ENCODE data around the gene MAGEB17.
"Not testable (repeated sequence)": the region's sequence is repeated elsewhere in the genome, so short reads cannot be mapped to it uniquely, and the experiment has no call there.

MAGEB17 gene

GRCh38 chrX:16155581-16156096 is 11.6 kb upstream of the MAGEB17 start:
- in situ Hi-C loops (cut with MboI; ENCODE audit: low sequenced_read_pairs): no loop called here

GRCh38 chrX:16156692-16157331 is 10.5 kb upstream of the MAGEB17 start:
- in situ Hi-C loops (cut with MboI; ENCODE audit: low sequenced_read_pairs): no loop called here

GRCh38 chrX:16160729-16161128 is 6.6 kb upstream of the MAGEB17 start:
- in situ Hi-C loops (cut with MboI; ENCODE audit: low sequenced_read_pairs): no loop called here

GRCh38 chrX:16161173-16161572 is 6.1 kb upstream of the MAGEB17 start:
- in situ Hi-C loops (cut with MboI; ENCODE audit: low sequenced_read_pairs): not testable (repeated sequence)

GRCh38 chrX:16162391-16162790 is 4.9 kb upstream of the MAGEB17 start:
- in situ Hi-C loops (cut with MboI; ENCODE audit: low sequenced_read_pairs): no loop called here

- in situ Hi-C loops (cut with MboI; ENCODE audit: low sequenced_read_pairs): no loop called here
These were observed 2.5 kb upstream of the MAGEB17 start for GRCh38 chrX:16164748-16165147.

- in situ Hi-C loops (cut with MboI; ENCODE audit: low sequenced_read_pairs): no loop called here
These were observed 3.8 kb downstream of the MAGEB17 start for GRCh38 chrX:16171039-16171438.

- in situ Hi-C loops (cut with MboI; ENCODE audit: low sequenced_read_pairs): no loop called here
These were observed 4.7 kb downstream of the MAGEB17 start for GRCh38 chrX:16171944-16172343.

- in situ Hi-C loops (cut with MboI; ENCODE audit: low sequenced_read_pairs): no loop called here
These were observed 5.1 kb downstream of the MAGEB17 start for GRCh38 chrX:16172391-16172790.

- in situ Hi-C loops (cut with MboI; ENCODE audit: low sequenced_read_pairs): no loop called here
These were observed 8.2 kb downstream of the MAGEB17 start for GRCh38 chrX:16175329-16176061.

- in situ Hi-C loops (cut with MboI; ENCODE audit: low sequenced_read_pairs): no loop called here
These were observed 10.0 kb downstream of the MAGEB17 start for GRCh38 chrX:16177260-16177659.

GRCh38 chrX:16183843-16184242 is 16.6 kb downstream of the MAGEB17 start:
- in situ Hi-C loops (cut with MboI; ENCODE audit: low sequenced_read_pairs): not testable (repeated sequence)

- in situ Hi-C loops (cut with MboI; ENCODE audit: low sequenced_read_pairs): no loop called here
These were observed 18.4 kb downstream of the MAGEB17 start for GRCh38 chrX:16185725-16186136.

- in situ Hi-C loops (cut with MboI; ENCODE audit: low sequenced_read_pairs): no loop called here
These were observed 19.2 kb downstream of the MAGEB17 start for GRCh38 chrX:16186380-16187007.

GRCh38 chrX:16187024-16187760 is 19.9 kb downstream of the MAGEB17 start:
- in situ Hi-C loops (cut with MboI; ENCODE audit: low sequenced_read_pairs): no loop called here

GRCh38 chrX:16188687-16189086 is 21.4 kb downstream of the MAGEB17 start:
- in situ Hi-C loops (cut with MboI; ENCODE audit: low sequenced_read_pairs): no loop called here

GRCh38 chrX:16191605-16192004 is 24.3 kb downstream of the MAGEB17 start:
- in situ Hi-C loops (cut with MboI; ENCODE audit: low sequenced_read_pairs): no loop called here

GRCh38 chrX:16196829-16197228 is 29.5 kb downstream of the MAGEB17 start:
- in situ Hi-C loops (cut with MboI; ENCODE audit: low sequenced_read_pairs): no loop called here

- in situ Hi-C loops (cut with MboI; ENCODE audit: low sequenced_read_pairs): no loop called here
These were observed 32.1 kb downstream of the MAGEB17 start for GRCh38 chrX:16199343-16199742.

GRCh38 chrX:16202943-16203342 is 35.7 kb downstream of the MAGEB17 start:
- in situ Hi-C loops (cut with MboI; ENCODE audit: low sequenced_read_pairs): no loop called here

GRCh38 chrX:16204538-16204937 is 37.3 kb downstream of the MAGEB17 start:
- in situ Hi-C loops (cut with MboI; ENCODE audit: low sequenced_read_pairs): no loop called here
